Activated naive CD8-positive, alpha-beta T cell treated with anti-CD3 and anti-CD28 coated beads, Interleukin-2, amount 10 ng/mL, durations not matched to agents 7 days and 5 days (primary cell): ENCODE results near the gene COL20A1. TPM values are rescaled to one million over a fixed set of nuclear protein-coding genes. Genes with fewer than 3 reads are reported as not detected.

Experiments
- ATAC-seq: fragments of 150-1000 bp; cut with Tn5 transposase; one replicate; pipeline ENCODE4 v1.10.0; 2021; ENCODE audit warnings: low read depth, moderate library complexity
- POLR2A ChIA-PET: fragments of 350-600 bp; sonication (Branson Sonifier 250); formaldehyde crosslinking; loops from one replicate; lab custom pipeline; 2021; ENCODE audit warnings: antibody characterized with exemption; lab: Charles Lee
- DNase-seq: peaks from one replicate; pipeline ENCODE4 v3.0.0; 2021
- H3K27ac Mint-ChIP-seq: one replicate; pipeline ENCODE4 v1.8.0; 2022; ENCODE audit warnings: mild to moderate bottlenecking, mixed read lengths
- H3K27me3 Mint-ChIP-seq: one replicate; pipeline ENCODE4 v1.8.0; 2022; ENCODE audit warnings: mild to moderate bottlenecking, moderate library complexity, mixed read lengths
- H3K36me3 Mint-ChIP-seq: one replicate; pipeline ENCODE4 v1.8.0; 2021; ENCODE audit warnings: mild to moderate bottlenecking, mixed read lengths
- H3K4me1 Mint-ChIP-seq: one replicate; pipeline ENCODE4 v1.8.0; 2021; ENCODE audit warnings: mixed read lengths
- H3K4me3 Mint-ChIP-seq: one replicate; pipeline ENCODE4 v1.8.0; 2022; ENCODE audit warnings: mild to moderate bottlenecking, moderate library complexity, mixed read lengths
- H3K9me3 Mint-ChIP-seq: one replicate; pipeline ENCODE4 v1.8.0; 2021; ENCODE audit warnings: mixed read lengths
- total RNA-seq, 2 experiments: library from RNA; stranded (reverse); gene quantifications; one replicate each; pipeline ENCODE4 v1.2.3, GENCODE V29; 2021

COL20A1 gene
- total RNA-seq, 2 experiments from 2014 or later = 0.26 TPM; not detected in 1

GRCh38 chr20:63361519-63362435 is 68.8 kb downstream of the COL20A1 start:
- POLR2A ChIA-PET = no interaction called here
- no peaks in the 10 kb centered on the region for H3K36me3 Mint-ChIP-seq
- no peaks in the 10 kb centered on the region for H3K4me1 Mint-ChIP-seq
- no peak overlapping the region for H3K27ac Mint-ChIP-seq
- ATAC-seq = no peak
- DNase-seq = no peak
- peaks cover 3% of the 10 kb centered on the region for H3K9me3 Mint-ChIP-seq
- H3K27me3 Mint-ChIP-seq = peaks cover 10% of the 10 kb centered on the region
- no peak overlapping the region for H3K4me3 Mint-ChIP-seq

- H3K4me3 Mint-ChIP-seq = no peak overlapping the region
- POLR2A ChIA-PET = no interaction called here
These were observed 69.5 kb downstream of the COL20A1 start for GRCh38 chr20:63362436-63363009.

GRCh38 chr20:63363013-63363957 is 70.3 kb downstream of the COL20A1 start:
- no peak for ATAC-seq
- H3K4me3 Mint-ChIP-seq = no peak overlapping the region
- H3K4me1 Mint-ChIP-seq = no peaks in the 10 kb centered on the region
- DNase-seq = no peak
- no peaks in the 10 kb centered on the region for H3K9me3 Mint-ChIP-seq
- H3K27ac Mint-ChIP-seq = no peak overlapping the region
- no peaks in the 10 kb centered on the region for H3K36me3 Mint-ChIP-seq
- POLR2A ChIA-PET = no interaction called here
- H3K27me3 Mint-ChIP-seq = peaks cover 10% of the 10 kb centered on the region

More at GRCh38 chr20:63362436-63363009, 69.5 kb downstream of the COL20A1 start:
- no peak overlapping the region for H3K27ac Mint-ChIP-seq
- no peaks in the 10 kb centered on the region for H3K9me3 Mint-ChIP-seq
- DNase-seq (no peak), ATAC-seq (no peak)
- H3K27me3 Mint-ChIP-seq = peaks cover 10% of the 10 kb centered on the region
- no peaks in the 10 kb centered on the region for H3K36me3 Mint-ChIP-seq
- no peaks in the 10 kb centered on the region for H3K4me1 Mint-ChIP-seq

- Mint-ChIP-seq H3K27ac (no peak overlapping the region), H3K36me3 (no peaks in the 10 kb centered on the region), H3K4me3 (no peak overlapping the region), H3K4me1 (no peaks in the 10 kb centered on the region), H3K27me3 (peaks cover 10% of the 10 kb centered on the region), H3K9me3 (no peaks in the 10 kb centered on the region)
- POLR2A ChIA-PET = no interaction called here
- no peak for ATAC-seq
- DNase-seq = no peak
These were observed 71.1 kb downstream of the COL20A1 start for GRCh38 chr20:63363981-63364561.

GRCh38 chr20:63364801-63365585 is 72.0 kb downstream of the COL20A1 start:
- Mint-ChIP-seq H3K36me3 (no peaks in the 10 kb centered on the region), H3K27ac (no peak overlapping the region), H3K4me3 (no peak overlapping the region), H3K27me3 (peaks cover 10% of the 10 kb centered on the region), H3K9me3 (no peaks in the 10 kb centered on the region), H3K4me1 (no peaks in the 10 kb centered on the region)
- ATAC-seq = no peak
- no peak for DNase-seq
- POLR2A ChIA-PET = interaction anchor here (0.7 kb wide), 1 partner anchor 74 kb away, joined by 4 read pairs; no protein-coding TSS in a partner anchor

- DNase-seq (no peak), ATAC-seq (no peak)
- H3K27me3 Mint-ChIP-seq = peaks cover 10% of the 10 kb centered on the region
- H3K4me3 Mint-ChIP-seq = no peak overlapping the region
- no peaks in the 10 kb centered on the region for H3K9me3 Mint-ChIP-seq
- no peak overlapping the region for H3K27ac Mint-ChIP-seq
- H3K36me3 Mint-ChIP-seq = no peaks in the 10 kb centered on the region
- H3K4me1 Mint-ChIP-seq = no peaks in the 10 kb centered on the region
- POLR2A ChIA-PET = no interaction called here
These were observed 72.8 kb downstream of the COL20A1 start for GRCh38 chr20:63365601-63366389.

GRCh38 chr20:63366390-63367365 is 73.7 kb downstream of the COL20A1 start:
- H3K4me3 Mint-ChIP-seq = no peak overlapping the region
- DNase-seq (no peak), ATAC-seq (no peak)
- peaks cover 10% of the 10 kb centered on the region for H3K27me3 Mint-ChIP-seq
- POLR2A ChIA-PET = no interaction called here
- H3K9me3 Mint-ChIP-seq = no peaks in the 10 kb centered on the region
- H3K27ac Mint-ChIP-seq = no peak overlapping the region
- no peaks in the 10 kb centered on the region for H3K36me3 Mint-ChIP-seq
- H3K4me1 Mint-ChIP-seq = no peaks in the 10 kb centered on the region

- Mint-ChIP-seq H3K27ac (no peak overlapping the region), H3K36me3 (no peaks in the 10 kb centered on the region), H3K4me3 (no peak overlapping the region), H3K9me3 (no peaks in the 10 kb centered on the region), H3K4me1 (no peaks in the 10 kb centered on the region), H3K27me3 (peaks cover 5% of the 10 kb centered on the region)
- no peak for ATAC-seq
- no peak for DNase-seq
- POLR2A ChIA-PET = no interaction called here
These were observed 74.6 kb downstream of the COL20A1 start for GRCh38 chr20:63367446-63368055.

- ATAC-seq = no peak
- H3K27me3 Mint-ChIP-seq = no peaks in the 10 kb centered on the region
- H3K4me1 Mint-ChIP-seq = no peaks in the 10 kb centered on the region
- no peak overlapping the region for H3K4me3 Mint-ChIP-seq
- POLR2A ChIA-PET = no interaction called here
- H3K27ac Mint-ChIP-seq = no peak overlapping the region
- H3K36me3 Mint-ChIP-seq = no peaks in the 10 kb centered on the region
- no peak for DNase-seq
- H3K9me3 Mint-ChIP-seq = no peaks in the 10 kb centered on the region
These were observed 75.2 kb downstream of the COL20A1 start for GRCh38 chr20:63368151-63368550.

- POLR2A ChIA-PET = no interaction called here
- ATAC-seq (no peak), DNase-seq (no peak)
- no peak overlapping the region for H3K27ac Mint-ChIP-seq
- H3K27me3 Mint-ChIP-seq = no peaks in the 10 kb centered on the region
- H3K36me3 Mint-ChIP-seq = no peaks in the 10 kb centered on the region
- H3K4me3 Mint-ChIP-seq = no peak overlapping the region
- H3K9me3 Mint-ChIP-seq = no peaks in the 10 kb centered on the region
- H3K4me1 Mint-ChIP-seq = no peaks in the 10 kb centered on the region
These were observed 76.1 kb downstream of the COL20A1 start for GRCh38 chr20:63369024-63369530.
